HG03135 (cell line): ENCODE data around the gene PDE7B.
"Not testable (repeated sequence)": the region's sequence is repeated elsewhere in the genome, so short reads cannot be mapped to it uniquely, and the experiment has no call there.

Source experiments
- ATAC-seq: cut with Tn5 transposase; IDR thresholded peaks from one replicate; pipeline ENCODE4 v1.9.1; 2021; ENCODE audit warnings: mild to moderate bottlenecking, moderate library complexity; ENCODE audit not compliant: unreplicated experiment

PDE7B gene

GRCh38 chr6:136093835-136094234, 242.3 kb downstream of the PDE7B start:
- ATAC-seq, result no peak

- no peak for ATAC-seq
Observed at GRCh38 chr6:136094812-136095211, 243.3 kb downstream of the PDE7B start.

GRCh38 chr6:136095986-136096385, 244.5 kb downstream of the PDE7B start:
- ATAC-seq, result no peak

DNA sequence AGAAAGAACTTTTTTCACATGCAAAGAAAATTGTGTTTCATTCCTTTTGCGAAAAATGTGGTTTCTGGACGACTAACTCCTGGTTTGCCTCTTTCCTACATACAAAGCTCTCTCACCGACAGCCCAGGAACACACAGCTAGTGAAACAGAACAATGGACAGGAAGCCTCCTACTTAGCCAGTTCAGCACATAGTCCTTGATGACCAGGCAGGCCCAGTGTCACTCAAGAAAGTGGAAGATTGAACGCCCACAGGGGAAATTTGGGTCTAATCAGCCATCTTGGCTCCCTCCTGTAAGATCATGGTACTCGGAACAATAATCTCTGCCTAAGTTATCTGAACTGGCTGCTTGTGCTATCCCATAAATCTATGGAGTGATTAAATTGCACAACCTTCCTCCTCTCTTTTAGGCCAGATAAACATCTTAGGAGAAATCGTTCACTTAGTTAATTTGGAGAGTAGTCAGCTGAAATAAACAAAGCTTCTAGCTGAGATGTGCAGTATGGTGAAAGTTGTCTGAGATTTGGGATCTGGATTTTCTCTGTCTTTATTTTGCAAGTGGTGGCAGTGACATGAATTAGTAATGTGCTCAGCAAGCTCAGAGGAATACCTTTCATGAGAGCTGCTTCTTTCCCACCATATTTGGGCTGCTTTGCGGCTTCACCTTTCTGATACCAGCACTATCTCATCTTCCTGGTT, 251.6 kb downstream of the PDE7B start:
- no peak for ATAC-seq

- no peak for ATAC-seq
Observed at GRCh38 chr6:136103763-136104311, 252.3 kb downstream of the PDE7B start.

DNA sequence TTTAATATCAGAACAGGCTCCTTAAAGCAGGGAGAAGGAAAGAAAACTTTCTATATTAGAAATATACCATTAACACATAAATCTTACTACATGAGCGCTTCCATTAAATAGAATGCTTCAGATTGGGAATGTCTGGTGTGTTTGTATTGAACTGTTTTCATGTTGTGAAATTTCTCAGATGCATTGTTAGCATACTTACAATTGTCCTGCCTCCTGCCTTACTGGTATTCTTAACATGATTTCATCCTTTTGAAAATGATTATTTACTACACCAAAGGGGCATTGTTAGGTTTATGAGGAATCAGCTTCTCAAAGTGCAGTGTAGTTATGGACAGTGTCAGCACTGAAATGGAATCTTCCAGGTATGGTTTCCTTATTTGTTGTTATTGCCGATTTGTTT, 253.1 kb downstream of the PDE7B start:
- ATAC-seq, result no peak

- ATAC-seq, result not testable (repeated sequence)
Observed at GRCh38 chr6:136105797-136106196, 254.3 kb downstream of the PDE7B start.

DNA sequence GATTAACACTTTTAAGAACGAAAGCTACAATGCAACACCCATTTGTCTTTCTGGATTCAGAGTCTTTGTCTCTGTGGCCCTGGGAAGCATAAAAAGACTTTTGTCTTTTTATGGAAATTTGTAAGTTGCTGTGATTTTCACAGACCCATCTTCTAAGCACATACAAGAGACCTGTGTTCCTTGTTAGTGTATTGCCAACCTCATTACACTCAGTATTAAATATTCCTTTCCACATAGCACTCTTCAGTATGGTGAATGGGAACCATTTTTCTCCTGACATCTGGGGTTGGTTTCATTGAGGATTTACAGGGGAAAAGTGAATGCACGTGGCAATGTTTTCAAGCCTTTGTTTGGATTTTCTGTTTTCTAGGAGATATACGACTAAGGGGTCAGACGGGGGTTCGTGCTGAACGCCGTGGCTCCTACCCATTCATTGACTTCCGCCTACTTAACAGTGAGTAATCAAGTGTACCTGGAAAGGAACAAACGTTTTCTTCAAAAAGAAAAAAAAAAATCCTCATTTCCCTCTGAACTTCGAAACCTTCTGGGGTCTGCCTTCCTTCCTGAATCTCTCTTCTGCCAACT, 257.0 kb downstream of the PDE7B start:
- no peak for ATAC-seq

GRCh38 chr6:136111831-136112230, 260.3 kb downstream of the PDE7B start:
- no peak for ATAC-seq

DNA sequence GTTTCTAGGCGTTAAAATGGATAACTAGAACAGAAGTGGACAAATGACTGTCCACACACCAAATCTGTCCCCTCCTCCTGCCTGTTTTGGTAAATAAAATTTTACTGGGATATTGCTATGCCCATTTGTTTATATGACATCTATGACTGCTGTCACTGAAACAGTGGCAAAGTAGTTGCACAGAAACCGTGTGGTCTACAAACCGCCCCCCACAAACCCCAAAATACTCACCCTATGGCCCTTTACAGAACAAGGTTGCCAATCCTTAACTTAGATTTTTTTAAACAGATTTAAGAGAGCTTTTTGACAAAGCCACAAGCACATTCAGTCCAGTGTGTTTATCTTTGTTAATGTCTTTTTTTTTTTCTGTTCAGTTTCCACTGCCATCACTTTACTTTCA, 260.8 kb downstream of the PDE7B start:
- ATAC-seq, result no peak

- ATAC-seq, result no peak
Observed at GRCh38 chr6:136113736-136114173, 262.3 kb downstream of the PDE7B start.

GRCh38 chr6:136114661-136115060, 263.2 kb downstream of the PDE7B start:
- no peak for ATAC-seq

GRCh38 chr6:136115941-136116340, 264.4 kb downstream of the PDE7B start:
- ATAC-seq, result no peak

DNA sequence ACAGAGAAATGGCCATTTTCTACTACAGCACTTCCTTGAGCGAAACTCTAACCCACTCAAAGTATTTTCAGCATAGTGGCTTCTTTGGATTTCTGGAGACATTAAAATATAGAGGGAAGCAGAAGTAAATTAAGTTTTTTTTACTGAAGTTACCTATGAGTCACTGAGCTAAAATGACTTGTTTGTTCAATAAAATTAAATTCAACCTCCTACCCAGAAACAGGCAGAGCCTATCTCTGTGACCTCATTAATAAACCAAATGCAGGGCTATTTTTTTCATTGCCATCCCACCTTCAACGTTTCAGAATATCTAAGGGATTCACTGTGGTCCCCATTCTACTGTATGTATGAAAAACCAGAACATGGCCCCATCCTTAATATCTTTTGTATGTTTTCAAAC, 265.6 kb downstream of the PDE7B start:
- ATAC-seq, result no peak

DNA sequence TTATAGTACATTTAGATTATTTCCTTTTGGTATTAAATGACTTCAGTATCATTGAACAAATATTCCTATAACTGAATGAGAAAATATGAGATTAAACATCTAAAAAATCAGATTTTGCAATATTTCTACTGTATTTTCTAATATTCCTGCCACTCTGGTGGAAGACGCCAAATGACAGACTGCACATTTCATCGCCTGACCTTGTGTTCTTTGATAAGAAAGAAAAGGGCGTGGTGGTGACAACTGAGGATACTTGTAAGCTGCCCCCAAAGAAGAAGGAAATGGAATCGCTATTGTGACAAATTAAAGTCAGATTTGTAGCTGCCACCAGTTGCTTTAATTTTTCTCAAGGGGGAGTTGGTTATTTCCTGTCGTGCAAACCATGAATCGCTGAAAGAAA, 267.3 kb downstream of the PDE7B start:
- ATAC-seq, result no peak

DNA sequence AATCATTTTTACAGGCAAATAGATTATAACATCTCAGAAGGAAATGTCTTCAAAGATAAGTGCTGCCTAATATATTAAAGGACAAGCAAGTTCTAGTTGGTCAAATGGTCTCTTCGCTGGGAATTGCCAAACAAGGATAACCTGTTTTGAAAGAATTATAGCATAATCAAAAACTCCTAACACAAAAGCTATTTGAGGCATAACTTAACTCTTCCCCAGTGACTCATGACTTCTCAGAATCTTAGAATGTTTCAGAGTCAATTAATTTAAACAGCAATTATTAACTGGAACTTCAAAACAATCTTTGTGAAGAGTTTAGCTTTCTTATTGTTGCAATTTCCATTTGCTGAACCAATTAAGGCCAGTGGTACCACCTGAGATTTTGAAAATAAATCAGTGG, 272.0 kb downstream of the PDE7B start:
- no peak for ATAC-seq

DNA sequence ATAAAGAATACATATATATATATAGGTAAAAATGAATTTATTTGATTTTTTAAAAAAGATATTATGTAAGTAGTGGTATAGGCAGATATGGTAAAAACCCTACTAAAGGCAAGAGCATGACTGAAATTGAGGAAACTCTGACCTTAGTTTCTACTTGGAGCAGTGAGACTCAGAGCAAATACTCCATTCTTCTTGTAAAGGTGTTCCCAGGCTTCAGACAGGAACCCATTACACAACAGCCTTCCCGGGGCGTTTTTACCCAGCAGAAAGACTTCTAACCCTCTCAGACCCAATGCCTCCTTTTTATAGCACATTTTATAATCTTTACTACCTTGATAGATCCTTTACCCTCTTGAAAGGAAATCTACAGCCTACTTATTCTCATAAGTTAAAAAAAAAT, 274.1 kb downstream of the PDE7B start:
- ATAC-seq, result no peak

GRCh38 chr6:136127873-136128272, 276.4 kb downstream of the PDE7B start:
- ATAC-seq, result no peak

- ATAC-seq, result no peak
Observed at GRCh38 chr6:136129365-136129764, 277.9 kb downstream of the PDE7B start.

DNA sequence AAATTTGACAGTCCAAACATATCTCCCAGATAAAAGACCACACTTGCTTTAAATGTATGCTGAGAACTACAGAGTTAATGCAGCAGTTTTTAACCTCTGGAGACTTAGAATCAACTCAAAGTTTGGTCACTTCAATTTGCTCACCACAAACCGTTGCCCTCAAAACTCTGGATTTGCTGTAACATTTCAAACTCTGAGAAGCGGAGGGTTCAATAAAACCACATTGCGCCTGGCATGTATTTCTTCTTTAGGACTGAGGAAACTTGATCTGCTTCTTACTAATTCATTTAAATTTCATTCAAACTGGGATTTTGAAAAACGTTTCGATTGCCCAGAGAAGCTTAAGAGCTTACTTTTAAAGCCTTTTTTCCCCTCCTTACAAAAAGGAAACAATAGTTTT, 282.8 kb downstream of the PDE7B start:
- ATAC-seq, result no peak

DNA sequence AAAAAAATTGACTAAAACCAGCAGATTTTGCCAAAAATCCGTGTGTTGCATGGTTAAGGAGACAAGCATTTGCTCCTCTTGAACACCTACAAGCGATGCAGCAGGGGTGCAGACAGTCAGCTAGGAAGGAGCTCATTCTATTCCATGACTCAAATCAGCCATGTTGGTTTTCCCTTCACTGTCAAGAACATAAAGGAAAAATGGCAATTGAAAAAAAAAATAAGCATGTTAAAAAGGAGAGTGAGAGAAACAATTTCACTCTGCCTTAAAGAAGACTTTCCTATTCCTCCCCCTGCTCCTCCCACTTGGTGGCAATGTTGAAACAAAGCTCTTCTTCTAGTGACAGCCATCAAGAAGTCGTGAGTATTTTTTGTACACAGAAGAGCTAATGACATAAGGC, 283.2 kb downstream of the PDE7B start:
- ATAC-seq, result no peak

GRCh38 chr6:136136274-136136673, 284.8 kb downstream of the PDE7B start:
- no peak for ATAC-seq
